IPS DF 4.7 (cell line): ENCODE data around the gene SCIMP.
"Not testable (repeated sequence)": the region's sequence is repeated elsewhere in the genome, so short reads cannot be mapped to it uniquely, and the experiment has no call there.

ENCODE experiments used
- DNase-seq: peaks from one replicate; pipeline ENCODE4 v3.0.0-alpha.2; 2013; ENCODE audit warnings: low spot score; ENCODE audit errors: extremely low read depth

The SCIMP gene

GRCh38 chr17:5238333-5238732 lies 3.7 kb upstream of the SCIMP start:
- no peak for DNase-seq

DNA sequence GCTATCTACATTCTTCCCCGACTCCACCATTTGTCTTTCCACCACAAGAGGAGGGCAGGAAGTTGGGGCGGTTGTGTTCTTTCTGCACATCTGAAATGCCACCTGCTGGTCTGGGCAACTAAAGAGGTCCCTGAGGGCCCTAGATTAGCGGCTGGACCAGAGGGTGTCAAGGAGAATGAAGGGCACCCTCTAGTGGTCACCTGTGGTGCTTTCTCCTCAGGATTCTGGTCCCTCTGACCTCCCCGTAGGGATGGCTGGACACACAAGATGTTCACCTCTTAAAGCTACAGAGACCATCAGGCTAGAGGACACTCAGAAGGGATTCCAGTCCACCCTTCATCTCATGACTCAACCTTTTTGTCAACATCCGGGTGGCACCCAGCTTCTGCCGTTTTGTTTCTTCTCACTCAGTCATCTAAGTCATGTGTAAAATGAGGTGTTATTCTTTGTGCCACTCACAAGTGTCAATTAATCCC lies 2.9 kb upstream of the SCIMP start:
- peak; percentile 87 for DNase-seq

DNA sequence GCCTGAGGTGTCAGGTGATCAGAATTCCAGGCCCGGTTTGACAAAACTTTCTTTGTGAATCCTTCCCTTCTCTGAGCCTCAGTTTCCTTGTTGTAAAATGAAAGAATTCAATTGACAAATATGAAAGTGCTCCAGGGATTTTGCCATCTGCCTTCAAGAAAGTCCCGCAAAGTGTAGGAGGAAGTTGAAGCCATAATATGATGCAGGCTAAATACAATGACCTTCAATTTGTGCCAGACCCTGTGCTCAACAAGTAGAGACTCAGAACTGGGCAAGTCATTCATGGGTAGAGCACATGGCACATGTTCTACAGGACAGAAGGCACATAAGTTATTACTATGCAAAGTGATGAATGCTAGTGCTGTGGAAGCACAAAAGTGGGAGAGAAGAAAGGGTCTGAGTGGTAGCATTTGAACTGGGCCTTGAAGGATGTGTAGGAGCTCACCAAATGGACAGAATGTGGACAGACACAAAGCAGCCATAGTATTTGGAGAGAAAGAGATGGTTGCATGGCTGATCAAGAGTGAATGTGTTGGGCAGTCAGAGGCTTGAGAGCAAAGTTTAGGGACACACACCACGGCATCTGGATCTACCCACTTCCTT lies 2.4 kb upstream of the SCIMP start:
- no peak for DNase-seq

GRCh38 chr17:5233492-5233891 lies 1.2 kb downstream of the SCIMP start:
- not testable (repeated sequence) for DNase-seq

DNA sequence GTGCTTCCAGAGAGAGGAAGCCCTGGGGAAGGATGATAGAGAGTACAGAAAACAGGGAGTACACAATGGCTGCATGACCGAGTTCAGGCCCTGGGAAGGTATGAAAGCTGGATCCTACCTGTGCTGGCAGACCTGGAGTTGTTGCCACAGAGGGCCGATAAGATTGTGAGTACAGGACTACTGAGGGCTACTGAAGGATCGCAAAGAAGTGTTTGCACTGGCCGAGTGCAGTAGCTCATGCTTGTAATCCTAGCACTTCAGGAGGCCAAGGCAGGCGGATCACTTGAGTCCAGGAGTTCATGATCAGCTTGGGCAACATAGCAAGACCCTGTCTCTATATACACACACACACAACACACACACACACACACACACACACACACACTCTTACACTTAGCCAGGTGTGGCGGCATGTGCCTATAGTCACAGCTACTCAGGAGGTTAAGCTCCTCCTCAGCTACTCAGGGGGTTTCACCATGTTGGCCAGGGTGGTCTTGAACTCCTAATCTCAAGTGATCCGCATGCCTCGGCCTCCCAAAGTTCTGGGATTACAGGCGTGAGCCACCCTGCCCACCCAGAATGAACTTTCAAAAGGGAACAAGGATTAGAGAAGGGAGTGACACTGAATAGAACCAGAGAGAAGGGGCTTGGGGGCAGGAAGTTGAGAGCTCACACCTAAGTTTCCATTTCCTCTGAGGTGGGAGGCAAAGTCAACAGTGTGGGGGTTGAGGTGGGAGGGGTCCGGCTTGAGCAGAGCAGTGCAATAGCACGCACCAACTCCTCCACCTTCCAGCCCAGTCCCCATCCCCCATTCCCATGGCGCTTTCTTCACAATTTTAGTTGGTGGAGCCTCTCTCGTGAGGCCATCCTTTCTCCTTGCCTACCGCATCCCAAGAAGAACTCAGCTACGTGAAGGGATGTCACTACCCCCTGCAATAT lies 7.5 kb downstream of the SCIMP start:
- DNase-seq: no peak

GRCh38 chr17:5225668-5226457 lies 8.8 kb downstream of the SCIMP start:
- no peak for DNase-seq

GRCh38 chr17:5221912-5222311 lies 12.7 kb downstream of the SCIMP start:
- DNase-seq: not testable (repeated sequence)

GRCh38 chr17:5220074-5220473 lies 14.6 kb downstream of the SCIMP start:
- no peak for DNase-seq

DNA sequence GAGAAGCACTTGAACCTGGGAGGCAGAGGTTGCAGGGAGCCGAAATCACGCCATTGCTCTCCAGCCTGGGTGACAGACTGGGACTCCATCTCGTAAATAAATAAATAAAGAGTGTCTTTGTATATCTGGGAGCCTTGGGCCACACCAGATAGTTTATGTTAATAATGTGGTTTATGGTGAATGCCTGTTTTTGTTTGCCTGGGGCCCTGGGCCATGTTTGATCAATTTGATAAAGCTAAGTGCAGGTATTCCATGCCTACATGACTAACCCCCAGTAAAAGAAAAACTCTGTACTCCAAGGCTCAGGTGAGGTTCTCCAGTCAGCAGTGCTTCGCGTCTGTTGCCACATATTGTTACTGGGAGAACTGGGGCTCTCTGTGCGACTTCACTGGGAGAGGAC lies 15.1 kb downstream of the SCIMP start:
- DNase-seq: no peak

- DNase-seq: not testable (repeated sequence)
Measured at GRCh38 chr17:5217562-5217961, 17.1 kb downstream of the SCIMP start.

GRCh38 chr17:5211458-5211857 lies 23.2 kb downstream of the SCIMP start:
- no peak for DNase-seq

DNA sequence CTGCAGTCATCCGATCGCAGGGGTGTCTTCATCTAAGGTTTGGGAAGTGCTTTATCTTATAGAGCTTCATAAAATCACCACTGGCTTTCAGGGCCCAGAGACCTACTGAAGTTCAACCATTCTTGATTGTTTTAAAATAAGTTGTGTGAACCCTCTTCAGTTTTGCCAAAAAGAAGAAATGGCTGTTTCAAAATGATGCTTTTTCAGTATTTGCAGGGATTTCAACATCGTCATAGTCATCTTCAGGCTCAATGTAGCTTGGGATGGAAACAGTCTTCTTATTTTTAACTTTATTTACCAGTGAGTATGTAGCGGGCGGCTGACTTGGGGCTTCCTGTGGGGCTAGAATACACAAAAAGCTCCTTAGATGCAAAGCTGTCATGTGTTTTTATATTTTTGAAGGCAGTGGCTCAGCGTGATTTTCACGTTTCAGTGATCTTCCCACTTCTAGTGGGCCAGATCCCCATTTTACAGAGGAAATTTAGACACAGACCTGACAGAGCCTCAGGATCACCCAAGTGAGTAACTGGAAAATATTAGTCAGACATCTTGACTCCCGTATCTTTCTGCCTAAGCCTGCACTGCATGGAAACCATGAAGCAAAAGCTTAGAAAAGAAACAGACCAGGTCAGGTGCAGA lies 23.9 kb downstream of the SCIMP start:
- DNase-seq: no peak

- no peak for DNase-seq
Measured at GRCh38 chr17:5210091-5210490, 24.6 kb downstream of the SCIMP start.

- DNase-seq: no peak
Measured at GRCh38 chr17:5209396-5209795, 25.3 kb downstream of the SCIMP start.

DNA sequence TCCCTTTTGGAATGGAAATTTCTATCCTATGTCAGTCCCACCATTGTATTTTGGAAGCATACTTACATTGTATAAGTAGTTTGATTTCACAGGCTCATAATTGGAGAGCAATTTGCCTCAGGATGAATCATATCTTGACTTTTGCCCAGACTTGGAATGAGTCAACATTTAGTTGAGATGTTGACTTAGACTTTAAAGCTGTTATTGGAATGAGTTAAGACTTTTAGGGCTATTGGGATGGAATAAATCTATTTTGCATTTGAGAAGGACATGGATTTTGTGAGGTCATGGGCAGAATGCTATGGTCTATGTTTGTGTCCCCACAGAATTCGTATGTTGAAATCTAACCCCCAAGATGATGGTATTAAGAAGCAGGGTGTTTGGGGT lies 30.8 kb downstream of the SCIMP start:
- no peak for DNase-seq

- no peak for DNase-seq
Measured at GRCh38 chr17:5203178-5203907, 31.3 kb downstream of the SCIMP start.

DNA sequence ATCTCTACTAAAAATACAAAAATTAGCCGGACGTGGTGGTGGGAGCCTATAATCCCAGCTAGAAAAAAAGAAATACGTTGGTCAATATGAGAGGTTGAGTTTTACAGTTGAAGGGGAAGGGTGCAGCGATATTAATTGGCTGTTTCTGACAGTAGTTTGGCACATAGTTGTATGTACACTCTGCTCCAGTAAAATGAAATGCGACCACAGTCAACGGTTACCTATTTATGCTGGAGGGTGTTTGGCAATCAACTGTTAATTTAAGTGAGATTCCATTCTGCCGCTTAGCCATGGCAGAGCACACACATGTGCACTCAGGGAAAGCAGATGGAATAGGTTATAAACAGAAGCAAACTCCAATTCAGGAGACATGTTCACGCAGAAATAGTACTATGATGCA lies 33.6 kb downstream of the SCIMP start:
- DNase-seq: no peak

DNA sequence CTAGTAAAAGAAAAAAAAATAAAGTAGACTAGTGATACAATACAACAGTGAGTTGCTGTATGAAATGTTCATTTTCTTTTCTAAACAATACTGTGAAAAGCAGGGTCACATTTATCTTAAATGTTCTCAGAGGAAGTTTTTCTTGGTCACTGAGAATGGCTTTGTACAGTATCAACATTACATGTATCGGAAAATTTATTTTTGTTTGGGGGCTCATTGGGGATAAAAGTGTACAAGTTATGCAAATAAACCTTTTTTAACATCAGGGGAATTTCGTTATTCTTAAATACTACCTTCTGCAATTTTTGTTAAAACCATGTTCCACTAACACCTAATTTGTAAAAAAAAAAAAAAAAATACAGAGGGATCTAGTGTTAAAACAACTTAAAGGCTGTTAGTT lies 34.3 kb downstream of the SCIMP start:
- DNase-seq: no peak

DNA sequence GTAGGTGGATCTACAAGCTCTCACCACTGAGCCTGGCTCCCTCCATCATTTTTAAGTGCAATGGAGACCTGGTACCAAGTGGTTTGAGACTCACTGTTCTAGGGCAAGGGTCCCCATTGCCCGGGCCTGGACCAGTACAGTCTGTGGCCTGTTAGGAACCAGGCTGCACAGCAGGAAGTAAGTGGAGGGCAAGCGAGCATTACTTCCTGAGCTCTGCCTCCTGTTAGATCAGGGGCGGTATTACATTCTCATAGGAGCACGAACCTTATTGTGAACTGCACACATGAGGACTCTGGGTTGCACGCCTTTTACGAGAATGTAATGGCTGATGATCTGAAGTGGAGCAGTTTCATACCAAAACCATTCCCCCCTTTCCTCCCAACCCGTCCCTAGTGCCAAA lies 36.2 kb downstream of the SCIMP start:
- DNase-seq: no peak

DNA sequence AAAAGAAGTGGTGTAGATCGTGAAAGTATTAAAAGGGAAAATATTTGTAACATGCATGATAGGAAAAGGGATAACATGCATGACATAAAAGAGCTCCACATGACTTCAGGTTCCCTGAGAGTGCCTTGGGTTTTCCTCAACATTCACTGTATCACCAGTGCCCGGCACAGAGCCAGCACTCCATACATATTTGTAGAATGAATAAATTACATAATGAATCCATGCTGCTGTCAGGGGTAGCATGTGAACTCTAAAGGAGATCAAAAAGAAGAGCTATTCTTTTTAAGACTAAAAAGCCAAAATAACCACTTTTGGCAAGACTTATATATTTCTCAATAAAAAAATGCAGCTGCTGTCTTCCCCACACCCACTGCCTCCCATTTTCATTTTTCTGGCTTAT lies 40.3 kb downstream of the SCIMP start:
- no peak for DNase-seq
